ENCODE data around the gene MED20.

The MED20 gene

DNA sequence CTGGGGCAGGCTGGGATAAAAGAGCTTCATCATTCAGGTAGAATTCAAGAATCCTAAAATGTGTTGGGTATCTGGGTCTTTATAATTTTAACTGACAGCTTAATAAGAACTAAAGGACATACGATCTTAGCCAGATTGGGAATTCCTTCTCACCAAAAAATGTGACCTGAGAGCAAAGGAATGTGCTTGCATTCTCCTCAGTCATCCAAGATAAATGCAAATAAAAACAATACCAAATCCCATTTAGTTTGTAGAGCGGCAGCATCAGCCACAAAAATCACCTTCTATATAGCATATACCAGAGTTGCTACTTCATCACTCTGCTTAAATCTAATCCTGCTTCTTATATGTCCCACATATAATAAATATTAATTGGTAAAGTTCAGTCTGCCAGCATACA lies 42.7 kb downstream of the MED20 start:
- peak overlapping the region; percentile 24 for H2AFZ ChIP-seq (ENCODE audit: low read length, unreplicated experiment)
- H3K79me2 ChIP-seq (ENCODE audit: control insufficient read depth, insufficient read depth, low read length, unreplicated experiment) = no peaks in the 10 kb centered on the region
- H3K36me3 ChIP-seq (ENCODE audit: insufficient read depth, low read length) = no peaks in the 10 kb centered on the region
- H3K4me1 ChIP-seq (ENCODE audit: control insufficient read depth, insufficient read depth, low read length, unreplicated experiment) = peaks cover 25% of the 10 kb centered on the region
- H3K27me3 ChIP-seq (ENCODE audit: insufficient read depth, low read length) = no peaks in the 10 kb centered on the region
- peak overlapping the region; percentile 60 for H3K27ac ChIP-seq (ENCODE audit: low read depth, low read length)
- peak overlapping the region; percentile 24; the same call in 1 of the 2 replicates for H3K4me3 ChIP-seq (ENCODE audit: low read depth, low read length)

DNA sequence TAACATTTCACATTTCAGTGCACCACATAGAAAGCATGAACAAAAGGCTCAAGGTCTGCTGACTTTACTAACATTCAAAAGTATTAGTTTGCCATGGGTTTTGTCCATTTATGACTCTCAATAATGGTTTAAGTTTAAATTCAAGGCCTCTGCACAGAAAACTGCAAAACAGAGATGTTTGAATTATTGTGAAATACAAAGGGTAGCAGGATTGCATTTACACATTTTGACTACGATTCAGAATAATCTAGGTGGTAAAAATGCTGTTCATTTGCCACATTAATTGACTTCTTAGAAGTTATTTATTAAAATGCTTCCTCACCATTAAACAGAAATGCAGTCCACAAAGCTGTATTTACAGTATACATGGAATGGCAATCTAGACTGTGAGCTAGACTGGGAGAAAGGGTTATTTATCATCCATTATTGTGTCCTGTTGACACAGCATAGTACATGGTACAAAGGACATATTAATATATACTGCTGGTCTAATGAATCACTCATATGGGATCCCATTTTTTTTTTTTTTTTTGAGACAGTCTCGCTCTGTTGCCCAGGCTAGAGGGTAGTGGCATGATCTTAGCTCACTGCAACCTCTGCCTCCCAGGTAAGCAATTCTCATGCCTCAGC lies 43.8 kb downstream of the MED20 start:
- Histone ChIP-seq H3K4me3 (ENCODE audit: low read depth, low read length) (no peak overlapping the region), H3K27me3 (ENCODE audit: insufficient read depth, low read length) (no peaks in the 10 kb centered on the region), H3K79me2 (ENCODE audit: control insufficient read depth, insufficient read depth, low read length, unreplicated experiment) (no peaks in the 10 kb centered on the region), H3K36me3 (ENCODE audit: insufficient read depth, low read length) (no peaks in the 10 kb centered on the region), H2AFZ (ENCODE audit: low read length, unreplicated experiment) (no peak overlapping the region), H3K4me1 (ENCODE audit: control insufficient read depth, insufficient read depth, low read length, unreplicated experiment) (peaks cover 25% of the 10 kb centered on the region), H3K27ac (ENCODE audit: low read depth, low read length) (no peak overlapping the region)

DNA sequence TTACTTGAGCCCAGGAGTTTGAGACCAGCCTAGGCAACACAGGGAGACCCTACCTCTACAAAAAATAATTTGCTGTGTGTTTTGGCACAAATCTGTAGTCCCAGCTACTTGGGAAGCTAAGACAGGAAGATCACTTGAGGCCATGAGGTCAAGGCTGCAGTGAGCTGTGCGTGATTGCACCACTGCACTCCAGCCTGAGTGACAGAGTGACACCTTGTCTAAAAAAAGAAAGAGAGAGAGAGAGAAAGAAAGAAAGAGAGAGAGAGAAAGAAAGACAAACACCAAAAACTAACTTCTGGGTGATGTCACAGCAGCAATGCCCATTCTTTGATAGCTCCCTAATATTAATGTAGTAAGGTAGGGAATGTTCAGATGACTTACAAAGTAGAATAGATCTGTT lies 46.2 kb downstream of the MED20 start:
- H3K27me3 ChIP-seq (ENCODE audit: insufficient read depth, low read length) = no peaks in the 10 kb centered on the region

DNA sequence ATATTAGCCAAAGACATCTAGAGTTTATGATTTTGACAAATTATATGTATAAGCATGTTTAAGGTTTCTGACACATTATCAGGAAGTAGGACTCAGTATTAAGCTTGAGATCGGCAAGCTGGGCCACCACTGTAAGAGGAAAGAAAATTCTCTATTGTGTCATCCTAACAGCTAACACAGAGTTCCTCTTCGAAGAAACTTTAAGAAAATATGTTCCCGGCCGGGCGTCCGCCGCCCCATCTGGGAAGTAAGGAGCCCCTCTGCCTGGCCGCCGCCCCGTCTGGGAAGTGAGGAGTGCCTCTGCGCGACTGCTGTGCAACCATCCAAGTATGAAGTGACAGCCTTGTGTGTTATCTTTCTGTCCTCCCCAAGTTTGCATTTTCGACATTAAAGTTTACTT lies 48.8 kb downstream of the MED20 start:
- no peaks in the 10 kb centered on the region for H3K4me1 ChIP-seq (ENCODE audit: control insufficient read depth, insufficient read depth, low read length, unreplicated experiment)
- H3K4me3 ChIP-seq (ENCODE audit: low read depth, low read length) = no peak overlapping the region
- no peaks in the 10 kb centered on the region for H3K36me3 ChIP-seq (ENCODE audit: insufficient read depth, low read length)
- H3K79me2 ChIP-seq (ENCODE audit: control insufficient read depth, insufficient read depth, low read length, unreplicated experiment) = no peaks in the 10 kb centered on the region
- H3K27me3 ChIP-seq (ENCODE audit: insufficient read depth, low read length) = no peaks in the 10 kb centered on the region
- no peak overlapping the region for H2AFZ ChIP-seq (ENCODE audit: low read length, unreplicated experiment)
- H3K27ac ChIP-seq (ENCODE audit: low read depth, low read length) = no peak overlapping the region

More for the DNA sequence above, 46.2 kb downstream of the MED20 start:
- Histone ChIP-seq H2AFZ (ENCODE audit: low read length, unreplicated experiment) (no peak overlapping the region), H3K27ac (ENCODE audit: low read depth, low read length) (no peak overlapping the region), H3K4me3 (ENCODE audit: low read depth, low read length) (no peak overlapping the region), H3K36me3 (ENCODE audit: insufficient read depth, low read length) (no peaks in the 10 kb centered on the region), H3K79me2 (ENCODE audit: control insufficient read depth, insufficient read depth, low read length, unreplicated experiment) (no peaks in the 10 kb centered on the region), H3K4me1 (ENCODE audit: control insufficient read depth, insufficient read depth, low read length, unreplicated experiment) (peaks cover 20% of the 10 kb centered on the region)

DNA sequence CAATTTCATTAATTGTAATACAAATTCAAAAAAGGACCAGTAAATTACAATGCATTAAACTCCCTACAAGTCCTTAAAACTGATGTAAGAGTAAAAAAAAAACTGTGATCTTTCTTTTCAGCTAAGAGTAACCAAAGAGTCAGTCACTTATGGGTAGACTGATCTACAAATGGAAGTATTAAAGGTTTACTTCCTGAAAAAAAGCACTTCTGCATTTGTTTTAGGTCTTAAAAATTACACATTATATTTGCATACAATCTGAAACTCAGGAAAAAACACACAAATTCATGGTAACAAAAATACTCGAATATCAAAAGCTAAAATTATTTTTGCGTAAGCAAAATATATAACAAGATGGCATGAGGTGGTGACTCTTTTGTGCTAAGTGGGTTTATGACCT lies 49.2 kb downstream of the MED20 start:
- H3K27ac ChIP-seq (ENCODE audit: low read depth, low read length) = no peak overlapping the region
- H3K79me2 ChIP-seq (ENCODE audit: control insufficient read depth, insufficient read depth, low read length, unreplicated experiment) = no peaks in the 10 kb centered on the region
- no peak overlapping the region for H3K4me3 ChIP-seq (ENCODE audit: low read depth, low read length)
- no peaks in the 10 kb centered on the region for H3K27me3 ChIP-seq (ENCODE audit: insufficient read depth, low read length)
- no peaks in the 10 kb centered on the region for H3K4me1 ChIP-seq (ENCODE audit: control insufficient read depth, insufficient read depth, low read length, unreplicated experiment)
- H3K36me3 ChIP-seq (ENCODE audit: insufficient read depth, low read length) = no peaks in the 10 kb centered on the region
- no peak overlapping the region for H2AFZ ChIP-seq (ENCODE audit: low read length, unreplicated experiment)

DNA sequence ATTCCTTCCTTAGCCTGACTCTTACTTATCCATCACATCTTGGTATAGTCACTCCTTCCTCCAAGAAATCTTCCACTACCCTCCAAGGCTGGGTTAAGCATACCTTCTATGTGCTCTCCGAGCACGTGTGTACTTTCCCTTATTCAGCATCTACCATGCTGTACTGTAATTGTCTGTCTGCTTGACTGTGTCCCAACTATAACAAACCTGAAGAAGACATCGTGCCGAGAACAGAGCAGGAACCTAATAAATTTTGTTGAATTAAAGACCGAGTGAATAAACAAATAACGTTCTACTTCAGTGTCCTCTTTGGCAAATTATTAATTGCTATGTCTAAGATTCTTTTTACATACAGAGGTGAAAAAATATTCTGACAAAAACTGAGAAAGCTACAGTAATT lies 61.6 kb downstream of the MED20 start:
- Histone ChIP-seq H3K4me3 (ENCODE audit: low read depth, low read length) (no peak overlapping the region), H2AFZ (ENCODE audit: low read length, unreplicated experiment) (no peak overlapping the region), H3K4me1 (ENCODE audit: control insufficient read depth, insufficient read depth, low read length, unreplicated experiment) (no peaks in the 10 kb centered on the region), H3K27ac (ENCODE audit: low read depth, low read length) (no peak overlapping the region), H3K36me3 (ENCODE audit: insufficient read depth, low read length) (no peaks in the 10 kb centered on the region), H3K27me3 (ENCODE audit: insufficient read depth, low read length) (no peaks in the 10 kb centered on the region), H3K79me2 (ENCODE audit: control insufficient read depth, insufficient read depth, low read length, unreplicated experiment) (no peaks in the 10 kb centered on the region)

DNA sequence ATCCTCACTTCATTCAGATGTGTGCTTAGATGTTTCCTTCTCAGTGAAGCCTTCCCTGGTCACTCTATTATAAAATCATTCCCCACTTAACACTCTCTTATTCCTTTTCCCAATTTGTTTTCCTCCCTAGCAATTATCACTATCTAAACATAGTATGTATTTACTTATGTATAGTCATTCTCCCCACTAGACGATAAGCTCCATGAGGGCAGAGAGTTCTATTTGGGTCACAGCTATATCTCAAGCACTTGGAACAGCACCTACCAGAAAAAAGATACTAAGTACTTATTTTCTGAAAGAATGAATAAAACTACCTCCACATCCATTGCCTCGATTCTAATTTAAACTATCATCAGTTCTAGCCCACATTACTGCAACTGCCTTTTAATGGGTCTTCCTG lies 62.2 kb downstream of the MED20 start:
- H3K4me3 ChIP-seq (ENCODE audit: low read depth, low read length) = no peak overlapping the region
- no peaks in the 10 kb centered on the region for H3K79me2 ChIP-seq (ENCODE audit: control insufficient read depth, insufficient read depth, low read length, unreplicated experiment)
- no peak overlapping the region for H3K27ac ChIP-seq (ENCODE audit: low read depth, low read length)
- H2AFZ ChIP-seq (ENCODE audit: low read length, unreplicated experiment) = no peak overlapping the region
- no peaks in the 10 kb centered on the region for H3K27me3 ChIP-seq (ENCODE audit: insufficient read depth, low read length)
- no peaks in the 10 kb centered on the region for H3K36me3 ChIP-seq (ENCODE audit: insufficient read depth, low read length)
- no peaks in the 10 kb centered on the region for H3K4me1 ChIP-seq (ENCODE audit: control insufficient read depth, insufficient read depth, low read length, unreplicated experiment)

Data from ACC112 (cell line).